Vagina (tissue), 2 donors: ENCODE data around the gene ADD1. TPM values are rescaled to one million over a fixed set of nuclear protein-coding genes. Genes with fewer than 3 reads are reported as not detected.

Experiments used
- DNase-seq, 2 donors: peaks; one replicate each; pipeline ENCODE4 v3.0.0-alpha.2; 2017; ENCODE audit errors: extremely low spot score in 2 of 2
- H3K27ac ChIP-seq: fragments of 200-600 bp; sonication (generic); one replicate; pipeline ENCODE4 v1.5.1; 2019
- H3K27me3 ChIP-seq: fragments of 200-600 bp; sonication (generic); one replicate; pipeline ENCODE4 v1.5.1; 2019
- H3K36me3 ChIP-seq, 2 donors: fragments of 200-600 bp; sonication (generic); one replicate each; pipeline ENCODE4 v1.5.1; 2017 to 2019
- H3K4me1 ChIP-seq: fragments of 200-600 bp; sonication (generic); one replicate; pipeline ENCODE4 v1.5.1; 2019
- H3K4me3 ChIP-seq, 2 donors: fragments of 200-600 bp; sonication (generic); 1 replicate in 1 of 2; 2 replicates in 1 of 2; pipeline ENCODE4 v1.5.1; 2016 to 2019
- H3K9me3 ChIP-seq: fragments of 200-600 bp; sonication (generic); one replicate; pipeline ENCODE4 v1.5.1; 2019
- POLR2A ChIP-seq, 2 donors: fragments of 450-650 bp; IDR thresholded peaks; one replicate each; pipeline ENCODE4 v1.6.1; 2017; ENCODE audit warnings: antibody characterized with exemption in 2 of 2, mild to moderate bottlenecking in 2 of 2, moderate library complexity in 2 of 2
- POLR2AphosphoS5 ChIP-seq, 2 donors: sonication (generic); formaldehyde crosslinking; IDR thresholded peaks; one replicate each; pipeline ENCODE4 v1.9.0; 2017; ENCODE audit warnings: antibody characterized with exemption in 2 of 2, mild to moderate bottlenecking in 2 of 2, low read depth in 1 of 2; ENCODE audit not compliant: insufficient read depth in 1 of 2
- intact Hi-C: fragments of 100-400 bp; cut with DNase I; formaldehyde crosslinking; loops from one replicate; pipeline ENCODE4 v1.15.1; 2023
- total RNA-seq: library from RNA; depleted of rRNA; stranded (reverse); fragments of >200 nt; gene quantifications from one replicate; pipeline ENCODE4 v1.2.3, GENCODE V29; 2016
- TF ChIP-seq, protein P1 (sequence below), 3 experiments: fragments of 450-650 bp in 2 of 3; fragments of 200-600 bp in 1 of 3; sonication (generic) in 1 of 3; IDR thresholded peaks; one replicate each; pipeline ENCODE4 v1.5.1; 2017 to 2019; ENCODE audit warnings: antibody characterized with exemption in 3 of 3, mild to moderate bottlenecking in 2 of 3, moderate library complexity in 2 of 3

Gene ADD1
- total RNA-seq, 1 donor from 2014 or later, result 228 TPM

DNA sequence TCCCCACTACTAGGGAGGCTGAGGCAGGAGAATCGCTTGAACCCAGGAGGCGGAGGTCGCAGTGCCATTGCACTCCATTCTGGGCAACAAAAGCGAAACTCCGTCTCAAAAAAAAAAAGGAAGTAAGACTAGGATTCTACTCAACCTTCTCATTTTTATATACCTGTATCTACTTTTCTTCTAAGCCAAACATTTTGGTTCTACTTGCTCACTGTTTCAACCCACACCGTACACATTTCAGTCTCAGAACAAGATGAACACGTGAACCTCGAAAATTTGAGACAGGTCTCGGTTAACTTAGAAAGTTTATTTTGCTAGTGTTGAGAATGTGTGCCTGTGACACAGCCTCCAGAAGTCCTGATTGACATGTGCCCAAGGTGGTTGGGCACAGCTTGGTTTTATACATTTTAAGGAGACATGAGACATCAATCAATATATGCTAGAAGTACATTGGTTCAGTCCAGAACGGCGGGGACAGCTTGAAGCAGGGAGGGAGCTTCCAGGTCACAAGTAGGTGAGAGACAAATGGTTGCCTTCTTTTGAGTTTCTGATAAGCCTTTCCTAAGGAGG is 3.7 kb downstream of the ADD1 start:
- intact Hi-C loops, result loop anchor here (10.0 kb wide), 1 partner anchor 83 kb away; no protein-coding TSS in a partner anchor
- H3K36me3 ChIP-seq, result no peaks in the 10 kb centered on the region
- peaks cover 77% of the 10 kb centered on the region for H3K4me1 ChIP-seq
- no peaks in the 10 kb centered on the region for H3K9me3 ChIP-seq
- TF ChIP-seq, protein P1, sequence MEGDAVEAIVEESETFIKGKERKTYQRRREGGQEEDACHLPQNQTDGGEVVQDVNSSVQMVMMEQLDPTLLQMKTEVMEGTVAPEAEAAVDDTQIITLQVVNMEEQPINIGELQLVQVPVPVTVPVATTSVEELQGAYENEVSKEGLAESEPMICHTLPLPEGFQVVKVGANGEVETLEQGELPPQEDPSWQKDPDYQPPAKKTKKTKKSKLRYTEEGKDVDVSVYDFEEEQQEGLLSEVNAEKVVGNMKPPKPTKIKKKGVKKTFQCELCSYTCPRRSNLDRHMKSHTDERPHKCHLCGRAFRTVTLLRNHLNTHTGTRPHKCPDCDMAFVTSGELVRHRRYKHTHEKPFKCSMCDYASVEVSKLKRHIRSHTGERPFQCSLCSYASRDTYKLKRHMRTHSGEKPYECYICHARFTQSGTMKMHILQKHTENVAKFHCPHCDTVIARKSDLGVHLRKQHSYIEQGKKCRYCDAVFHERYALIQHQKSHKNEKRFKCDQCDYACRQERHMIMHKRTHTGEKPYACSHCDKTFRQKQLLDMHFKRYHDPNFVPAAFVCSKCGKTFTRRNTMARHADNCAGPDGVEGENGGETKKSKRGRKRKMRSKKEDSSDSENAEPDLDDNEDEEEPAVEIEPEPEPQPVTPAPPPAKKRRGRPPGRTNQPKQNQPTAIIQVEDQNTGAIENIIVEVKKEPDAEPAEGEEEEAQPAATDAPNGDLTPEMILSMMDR (IDR thresholded peaks at IDR 0.05), result no peak
- TF ChIP-seq POLR2AphosphoS5 (IDR thresholded peaks at IDR 0.05; ENCODE audit: insufficient read depth in 1 of 2, low read depth in 1 of 2), result no peak
- TF ChIP-seq POLR2A (IDR thresholded peaks at IDR 0.05), result no peak
- no peak overlapping the region for H3K27ac ChIP-seq
- no peak overlapping the region for H3K4me3 ChIP-seq
- no peaks in the 10 kb centered on the region for H3K27me3 ChIP-seq
- no peak for DNase-seq

DNA sequence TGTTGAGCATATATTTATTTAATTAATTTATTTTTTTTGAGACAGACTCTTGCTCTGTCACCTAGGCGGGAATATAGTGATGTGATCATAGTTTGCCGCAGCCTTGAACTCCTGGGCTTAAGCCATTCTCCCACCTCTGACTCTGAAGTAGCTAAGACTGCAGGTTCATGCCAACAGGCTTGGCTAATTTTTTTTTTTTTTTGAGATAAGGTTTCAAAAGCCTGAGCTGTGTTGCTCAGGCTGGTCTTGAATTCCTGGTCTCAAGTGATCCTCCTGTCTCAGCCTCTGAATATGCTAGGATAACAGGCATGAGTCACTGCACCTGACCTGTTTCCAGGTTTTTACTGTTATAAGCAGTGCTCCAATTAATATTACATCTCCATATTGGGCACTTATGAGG is 4.8 kb downstream of the ADD1 start:
- TF ChIP-seq, protein P1 (IDR thresholded peaks at IDR 0.05), result no peak
- TF ChIP-seq POLR2AphosphoS5 (IDR thresholded peaks at IDR 0.05; ENCODE audit: insufficient read depth in 1 of 2, low read depth in 1 of 2) (no peak), POLR2A (IDR thresholded peaks at IDR 0.05) (no peak)
- no peak overlapping the region for H3K4me3 ChIP-seq
- intact Hi-C loops, result loop anchor here (10.0 kb wide), 1 partner anchor 84 kb away; no protein-coding TSS in a partner anchor
- peaks cover 0 to 3% of the 10 kb centered on the region in 2 donors for H3K36me3 ChIP-seq
- no peak for DNase-seq
- peaks cover 79% of the 10 kb centered on the region for H3K4me1 ChIP-seq
- no peaks in the 10 kb centered on the region for H3K9me3 ChIP-seq
- H3K27me3 ChIP-seq, result no peaks in the 10 kb centered on the region
- no peak overlapping the region for H3K27ac ChIP-seq

DNA sequence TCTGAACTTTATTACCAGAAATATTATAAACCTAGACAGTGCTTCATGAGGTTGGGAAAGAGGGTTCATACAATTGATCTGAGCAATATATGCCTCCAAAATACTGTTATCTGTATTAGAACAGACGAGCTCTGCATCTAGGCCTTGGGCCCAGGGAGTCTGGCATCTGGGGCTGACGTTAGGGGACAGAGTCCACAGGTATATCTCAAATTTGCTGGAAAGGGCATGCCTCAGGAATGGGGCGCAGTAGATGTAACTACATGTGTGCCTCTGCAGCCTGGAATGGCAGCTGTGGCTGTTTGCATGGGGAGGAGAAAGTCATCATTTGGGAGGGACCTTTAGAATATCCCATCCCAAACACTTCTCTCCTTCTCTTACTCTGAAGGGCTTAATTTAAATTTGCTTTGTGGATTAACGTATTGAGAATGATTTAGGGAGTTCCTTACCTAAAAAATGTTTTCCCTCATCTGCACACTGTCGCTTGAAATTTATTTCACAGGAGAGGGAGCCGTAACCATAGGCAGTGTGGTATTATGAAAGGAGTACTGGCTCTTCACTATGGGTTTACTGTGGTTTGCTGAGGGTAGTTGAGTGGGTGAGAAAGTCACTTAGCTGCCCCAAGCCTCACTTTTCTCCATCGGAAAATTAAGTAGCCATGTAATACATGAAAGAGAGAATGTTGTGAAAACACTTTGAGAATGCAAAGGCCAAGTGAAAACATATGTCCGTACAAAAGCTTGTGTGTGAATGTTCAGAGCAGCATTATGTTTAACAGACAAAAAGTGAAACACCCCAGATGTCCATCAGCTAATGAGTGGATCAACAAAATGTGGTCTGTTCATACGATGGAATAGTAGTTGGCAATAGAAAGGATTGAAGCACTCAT is 5.9 kb downstream of the ADD1 start:
- Histone ChIP-seq H3K4me1 (peaks cover 86% of the 10 kb centered on the region), H3K27ac (no peak overlapping the region), H3K4me3 (no peak overlapping the region), H3K36me3 (peaks cover 0 to 13% of the 10 kb centered on the region in 2 donors), H3K27me3 (no peaks in the 10 kb centered on the region), H3K9me3 (no peaks in the 10 kb centered on the region)
- no peak for TF ChIP-seq POLR2A (IDR thresholded peaks at IDR 0.05)
- TF ChIP-seq POLR2AphosphoS5 (IDR thresholded peaks at IDR 0.05; ENCODE audit: insufficient read depth in 1 of 2, low read depth in 1 of 2), result no peak
- TF ChIP-seq, protein P1 (IDR thresholded peaks at IDR 0.05), result no peak
- intact Hi-C loops, result loop anchor here (10.0 kb wide), 1 partner anchor 85 kb away; no protein-coding TSS in a partner anchor
- no peak for DNase-seq

DNA sequence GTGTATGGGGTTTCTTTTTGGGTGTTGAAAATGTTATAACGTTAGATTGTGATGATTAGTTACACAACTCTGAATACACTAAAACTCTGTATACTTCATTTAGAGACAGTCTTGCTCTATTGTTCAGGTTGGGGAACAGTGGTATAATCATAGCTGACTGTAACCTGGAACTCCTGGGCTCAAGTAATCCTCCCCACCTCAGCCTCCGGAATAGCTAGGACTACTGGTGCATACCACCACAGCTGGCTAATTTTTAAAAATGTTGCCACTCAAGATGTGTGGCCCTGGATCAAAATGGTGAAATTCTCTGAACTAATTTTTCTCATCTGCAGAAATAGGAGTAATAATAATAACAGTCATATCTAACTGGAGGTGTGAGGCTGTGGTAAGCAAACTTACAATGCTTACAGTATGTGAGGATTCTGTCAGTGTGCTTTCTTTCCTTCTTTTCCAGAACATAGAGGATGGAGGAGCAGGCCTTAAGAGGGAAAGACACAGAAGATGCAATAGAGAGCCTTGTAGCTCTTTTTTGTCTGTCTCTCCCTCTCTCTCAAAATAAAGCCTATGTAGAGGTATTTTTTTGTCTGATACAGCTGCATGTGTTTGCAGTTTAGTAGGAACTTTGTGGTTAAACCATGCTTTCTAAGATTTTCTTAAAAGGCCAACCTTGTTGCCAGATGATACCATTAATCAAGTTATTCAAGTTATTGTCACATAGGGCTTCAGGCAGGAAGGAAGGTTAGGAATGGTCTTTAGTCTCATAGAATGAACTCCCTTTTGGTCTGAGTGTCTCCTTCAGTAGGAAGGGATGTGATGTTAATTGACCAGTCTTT is 7.5 kb downstream of the ADD1 start:
- intact Hi-C loops, result no loop called here
- TF ChIP-seq POLR2A (IDR thresholded peaks at IDR 0.05) (no peak), POLR2AphosphoS5 (IDR thresholded peaks at IDR 0.05; ENCODE audit: insufficient read depth in 1 of 2, low read depth in 1 of 2) (no peak)
- TF ChIP-seq, protein P1 (IDR thresholded peaks at IDR 0.05), result no peak
- Histone ChIP-seq H3K9me3 (no peaks in the 10 kb centered on the region), H3K4me3 (no peak overlapping the region), H3K27ac (no peak overlapping the region), H3K27me3 (no peaks in the 10 kb centered on the region), H3K4me1 (peaks cover 81% of the 10 kb centered on the region), H3K36me3 (peaks cover 0 to 18% of the 10 kb centered on the region in 2 donors)
- no peak for DNase-seq
